HG02885 (cell line): ENCODE data around the gene HBS1L.
"Not testable (repeated sequence)": the region's sequence is repeated elsewhere in the genome, so short reads cannot be mapped to it uniquely, and the experiment has no call there.

ENCODE experiments used
- ATAC-seq: cut with Tn5 transposase; IDR thresholded peaks from one replicate; pipeline ENCODE4 v1.9.1; 2021; ENCODE audit warnings: mild to moderate bottlenecking; ENCODE audit not compliant: unreplicated experiment, poor library complexity

The HBS1L gene

GRCh38 chr6:135081966-135082365, 27.3 kb upstream of the HBS1L start:
- ATAC-seq: no peak

DNA sequence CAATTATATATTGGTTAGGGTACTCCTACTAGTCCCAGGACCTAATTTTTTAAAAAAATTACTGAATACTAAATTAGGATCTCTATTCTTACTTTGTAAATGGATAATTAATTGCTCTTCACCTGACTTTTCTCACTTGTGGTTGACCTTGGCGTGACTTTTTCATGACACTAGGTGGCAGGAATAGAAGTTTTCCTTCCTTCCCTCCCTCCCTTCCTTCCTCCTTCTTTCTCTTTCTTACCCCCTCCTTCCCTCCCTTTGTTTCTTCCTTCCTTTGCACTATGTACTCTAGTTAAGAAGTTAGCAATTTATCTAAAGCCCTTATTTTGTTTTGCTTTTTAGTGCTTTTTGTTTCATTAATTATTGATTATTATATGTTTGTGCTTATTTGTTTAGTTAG, 20.4 kb upstream of the HBS1L start:
- no peak for ATAC-seq

GRCh38 chr6:135073756-135074393, 19.3 kb upstream of the HBS1L start:
- no peak for ATAC-seq

DNA sequence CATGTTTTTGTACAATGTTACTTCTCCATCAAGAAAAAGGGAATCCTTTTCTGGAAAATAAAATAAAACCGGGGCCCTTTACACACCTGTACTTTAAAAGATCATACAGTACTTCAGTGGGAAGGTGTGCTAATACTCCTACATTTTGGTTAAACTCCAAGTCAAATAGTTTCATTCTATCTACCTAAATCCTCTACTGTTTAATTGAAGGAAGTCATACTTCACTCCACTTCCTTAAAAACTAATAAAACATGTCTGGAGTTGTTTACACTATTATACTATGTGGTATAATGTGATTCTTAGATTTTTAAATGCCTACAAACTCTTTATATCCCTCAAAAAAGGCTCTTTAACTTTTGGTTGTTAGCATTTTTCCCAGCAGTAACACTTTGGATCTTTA, 18.6 kb upstream of the HBS1L start:
- no peak for ATAC-seq

- no peak for ATAC-seq
These were observed 18.1 kb upstream of the HBS1L start for GRCh38 chr6:135072753-135073152.

GRCh38 chr6:135071541-135071940, 16.9 kb upstream of the HBS1L start:
- no peak for ATAC-seq

DNA sequence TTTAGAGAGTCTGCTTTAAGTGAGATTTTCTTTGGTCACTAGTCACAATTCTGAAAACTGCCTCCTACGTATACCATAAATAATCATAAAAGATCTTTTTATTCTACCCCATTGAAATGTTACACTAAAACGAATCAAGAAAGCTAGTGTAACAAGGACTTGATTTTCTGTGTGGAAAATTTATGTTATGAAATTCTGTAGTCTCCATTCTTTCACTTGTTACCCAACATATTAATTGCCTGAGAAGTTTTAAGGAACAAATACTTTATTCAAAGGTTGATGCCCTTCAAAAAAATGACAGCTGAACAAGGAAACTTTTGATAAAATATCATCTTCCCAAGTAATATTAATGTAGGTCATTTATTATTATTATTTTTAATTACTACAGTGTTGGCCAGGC, 13.3 kb upstream of the HBS1L start:
- no peak for ATAC-seq

GRCh38 chr6:135066806-135067205, 12.2 kb upstream of the HBS1L start:
- ATAC-seq: no peak

- ATAC-seq: no peak
These were observed 11.8 kb upstream of the HBS1L start for GRCh38 chr6:135066397-135066796.

DNA sequence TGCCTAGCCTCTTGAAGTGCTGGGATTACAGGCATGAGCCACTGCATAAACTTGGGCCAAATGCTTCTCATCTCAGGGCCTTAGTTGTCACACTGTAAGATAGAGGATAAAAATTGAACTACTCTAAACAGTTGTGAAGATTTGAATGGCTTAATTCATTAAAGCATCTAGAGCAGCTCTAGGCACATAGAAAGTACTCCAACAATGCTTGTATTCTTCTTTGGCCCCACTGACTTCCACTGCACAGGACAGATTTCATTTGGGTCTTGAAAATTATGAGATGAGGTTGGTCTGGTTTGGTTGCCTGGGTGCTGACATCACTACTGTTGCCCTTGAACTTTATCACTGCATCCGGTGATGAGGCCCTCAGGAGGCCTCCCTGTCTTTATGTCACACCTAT, 10.0 kb upstream of the HBS1L start:
- no peak for ATAC-seq

DNA sequence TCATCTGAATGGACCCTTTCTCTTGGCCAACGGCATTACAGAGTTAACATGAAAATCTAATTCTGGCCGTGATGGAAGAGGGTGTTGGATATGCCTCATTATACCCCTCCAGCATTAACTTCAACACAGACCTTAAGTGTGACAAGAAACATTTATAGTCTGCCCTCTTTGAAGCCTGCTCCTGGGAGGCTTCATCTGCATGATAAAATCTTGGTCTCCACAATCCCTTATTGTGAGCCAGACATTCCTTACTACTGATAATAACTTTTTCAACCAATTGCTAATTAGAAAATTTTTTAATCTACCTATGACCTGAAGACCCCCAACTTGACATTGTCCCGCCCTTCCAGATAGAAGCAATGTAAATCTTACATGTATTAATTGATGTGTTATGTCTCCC, 9.3 kb upstream of the HBS1L start:
- no peak for ATAC-seq

- no peak for ATAC-seq
These were observed 8.1 kb upstream of the HBS1L start for GRCh38 chr6:135062735-135063134.

- ATAC-seq: no peak
These were observed 5.5 kb upstream of the HBS1L start for GRCh38 chr6:135060076-135060475.

- not testable (repeated sequence) for ATAC-seq
These were observed 3.7 kb upstream of the HBS1L start for GRCh38 chr6:135058299-135058698.

DNA sequence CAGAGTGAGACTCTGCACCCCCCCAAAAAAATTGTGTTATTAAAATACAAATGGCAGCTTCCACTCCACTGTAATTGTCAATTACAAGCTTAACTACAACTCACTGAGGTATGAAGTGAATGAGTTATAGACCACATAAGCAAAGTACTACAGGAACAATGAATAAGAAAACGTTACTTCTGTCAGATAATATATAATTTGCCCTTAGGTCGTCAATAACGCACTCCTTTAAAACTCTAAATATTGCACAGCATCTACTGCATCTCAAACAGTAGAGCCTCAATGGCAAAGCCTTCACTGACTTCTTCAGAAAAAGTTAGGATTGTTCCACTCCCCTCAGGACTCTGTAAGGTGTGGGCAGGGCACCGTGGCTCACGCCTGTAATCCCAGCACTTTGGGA, 2.0 kb upstream of the HBS1L start:
- ATAC-seq: no peak

DNA sequence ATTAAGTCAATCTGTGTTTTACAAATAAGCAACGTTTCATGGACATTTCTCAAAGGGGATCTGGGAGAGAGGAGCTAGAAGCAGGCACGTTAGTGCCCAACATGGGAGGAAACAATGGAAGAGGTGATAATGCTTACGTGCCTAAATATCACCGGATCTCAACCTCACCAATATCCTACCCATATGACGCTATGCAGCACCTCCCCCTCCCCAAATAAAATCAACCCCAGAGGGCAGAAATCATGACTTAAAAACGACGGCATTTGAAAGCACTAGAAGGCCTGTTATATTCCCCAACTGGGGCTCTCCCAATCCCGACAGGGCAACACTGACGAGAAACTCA, 425 bp downstream of the HBS1L start:
- ATAC-seq: peak; percentile 7

- ATAC-seq: no peak
These were observed 1.2 kb downstream of the HBS1L start for GRCh38 chr6:135053406-135053805.

DNA sequence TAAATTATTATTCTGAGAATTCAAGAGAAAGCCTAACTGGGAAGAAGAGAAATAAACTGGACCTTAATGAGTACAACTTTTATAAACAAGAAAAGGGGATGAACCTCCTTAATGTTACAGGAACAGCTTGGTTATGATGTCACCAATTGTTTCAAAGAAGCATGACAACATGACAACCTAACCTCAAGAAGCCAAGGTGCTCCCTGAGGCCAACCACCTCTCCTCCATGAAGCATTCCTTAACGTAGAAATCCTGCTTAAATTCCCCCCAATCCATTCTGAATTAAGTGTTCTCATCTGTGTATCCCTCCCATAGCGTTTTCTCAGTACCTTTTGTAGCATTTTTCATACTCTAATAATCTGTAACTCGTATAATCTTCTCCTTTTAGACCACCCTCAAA, 1.7 kb downstream of the HBS1L start:
- no peak for ATAC-seq

- no peak for ATAC-seq
These were observed 5.7 kb downstream of the HBS1L start for GRCh38 chr6:135048915-135049314.

DNA sequence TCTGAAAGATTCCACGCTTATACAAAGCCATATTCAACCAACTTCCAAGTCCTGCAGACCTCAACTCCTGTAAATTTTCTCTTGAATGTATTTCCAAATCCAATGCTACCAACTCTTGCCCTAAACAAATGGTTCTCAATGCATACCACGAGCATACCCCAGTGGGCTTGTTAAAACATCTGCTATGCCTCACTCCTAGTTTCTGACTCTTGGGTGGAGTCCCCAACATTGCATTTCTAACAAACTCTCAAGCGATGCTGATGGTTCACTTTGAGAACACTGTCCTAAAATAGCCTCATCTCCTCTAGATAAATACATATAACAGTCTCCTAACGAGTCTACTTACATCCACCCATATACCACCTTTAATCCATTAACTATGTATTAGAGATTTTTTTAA, 7.3 kb downstream of the HBS1L start:
- no peak for ATAC-seq

DNA sequence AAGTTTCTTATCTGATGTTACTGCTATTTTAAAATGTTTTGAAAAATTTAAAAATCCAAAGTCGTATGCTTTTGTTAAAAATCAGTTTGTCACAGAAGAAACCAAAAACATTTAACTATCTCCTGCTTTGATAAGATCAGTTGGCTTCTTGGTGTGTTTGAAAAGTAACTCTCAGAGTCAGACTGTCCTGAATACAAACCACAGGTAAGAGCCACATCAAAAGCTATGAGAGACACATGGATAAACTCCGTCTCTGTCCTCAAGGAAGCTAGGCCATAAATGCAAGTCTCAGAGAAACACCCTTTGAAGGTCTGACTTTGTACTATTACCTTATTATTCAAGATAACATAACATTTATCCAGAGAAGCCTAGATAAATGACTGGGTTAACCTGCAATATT, 7.7 kb downstream of the HBS1L start:
- ATAC-seq: no peak

DNA sequence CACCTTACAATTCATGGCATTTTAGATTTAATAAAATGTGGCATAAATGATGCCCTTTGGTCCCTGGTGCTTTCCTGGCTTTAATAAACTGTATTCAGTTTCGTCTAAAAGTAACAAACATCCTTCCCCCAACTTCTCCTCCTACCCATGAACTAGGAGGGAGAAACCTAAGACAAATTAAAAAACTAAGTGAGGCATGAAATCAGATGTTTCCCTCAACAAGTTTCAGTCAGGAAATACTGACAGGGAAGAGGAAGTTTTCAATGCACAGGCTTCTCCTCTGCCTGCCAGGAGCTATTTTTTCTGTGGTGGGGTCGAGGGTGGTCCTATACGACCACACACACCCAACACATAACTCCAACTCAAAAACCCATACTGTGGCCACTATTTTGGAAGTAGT, 10.0 kb downstream of the HBS1L start:
- no peak for ATAC-seq

- ATAC-seq: no peak
These were observed 10.8 kb downstream of the HBS1L start for GRCh38 chr6:135043846-135044245.
